Fibroblast of skin of scalp (primary cell): Measurements from ENCODE around the gene RBM8A.

Experiments
- DNase-seq: peaks from one replicate; pipeline ENCODE4 v3.0.0-alpha.2; 2013

Gene RBM8A

GRCh38 chr1:145912128-145912641 lies 15.1 kb downstream of the RBM8A start:
- no peak for DNase-seq

- DNase-seq, result peak; percentile 68
Measured at GRCh38 chr1:145908653-145909052, 18.6 kb downstream of the RBM8A start.

GRCh38 chr1:145906954-145907753 lies 20.1 kb downstream of the RBM8A start:
- no peak for DNase-seq

- no peak for DNase-seq
Measured at GRCh38 chr1:145901312-145902021, 25.8 kb downstream of the RBM8A start.

- DNase-seq, result no peak
Measured at GRCh38 chr1:145898756-145899155, 28.5 kb downstream of the RBM8A start.

- no peak for DNase-seq
Measured at GRCh38 chr1:145897969-145898368, 29.3 kb downstream of the RBM8A start.

GRCh38 chr1:145895471-145895870 lies 31.8 kb downstream of the RBM8A start:
- no peak for DNase-seq

GRCh38 chr1:145893306-145894055 lies 33.8 kb downstream of the RBM8A start:
- no peak for DNase-seq

- DNase-seq, result peak; percentile 48
Measured at GRCh38 chr1:145892486-145893087, 34.7 kb downstream of the RBM8A start.

GRCh38 chr1:145891587-145892485 lies 35.4 kb downstream of the RBM8A start:
- DNase-seq, result peak; percentile 98

GRCh38 chr1:145891143-145891542 lies 36.1 kb downstream of the RBM8A start:
- no peak for DNase-seq

- DNase-seq, result no peak
Measured at GRCh38 chr1:145889722-145890121, 37.6 kb downstream of the RBM8A start.

- DNase-seq, result no peak
Measured at GRCh38 chr1:145887631-145888030, 39.7 kb downstream of the RBM8A start.

GRCh38 chr1:145886816-145887215 lies 40.5 kb downstream of the RBM8A start:
- DNase-seq, result no peak

GRCh38 chr1:145886390-145886789 lies 40.9 kb downstream of the RBM8A start:
- DNase-seq, result no peak

- peak; percentile 51 for DNase-seq
Measured at GRCh38 chr1:145885738-145886287, 41.5 kb downstream of the RBM8A start, which contains the start of gene ANKRD35. TSS of gene ANKRD35 (minus strand) at chr1:145885866. CDS start at chr1:145885758, 108 bp downstream.

GRCh38 chr1:145884675-145885074 lies 42.6 kb downstream of the RBM8A start:
- peak; percentile 33 for DNase-seq

- no peak for DNase-seq
Measured at GRCh38 chr1:145879775-145880174, 47.5 kb downstream of the RBM8A start.

GRCh38 chr1:145878724-145879123 lies 48.6 kb downstream of the RBM8A start:
- DNase-seq, result no peak

GRCh38 chr1:145877923-145878486 lies 49.3 kb downstream of the RBM8A start:
- no peak for DNase-seq

GRCh38 chr1:145874646-145875045 lies 52.6 kb downstream of the RBM8A start:
- DNase-seq, result no peak
